K562 (cell line): ENCODE data around the gene ATF4. TPM values are rescaled to one million over a fixed set of nuclear protein-coding genes. Genes with fewer than 3 reads are reported as not detected.

ENCODE experiments used
- ARNT ChIP-seq, 2 experiments: fragments of 450-650 bp; IDR thresholded peaks; 2 replicates each; pipeline ENCODE4 v1.6.1; 2016; ENCODE audit warnings: mild to moderate bottlenecking in 1 of 2
- ASH1L ChIP-seq: fragments of 450-650 bp; IDR thresholded peaks from 2 replicates; pipeline ENCODE4 v1.6.1; 2018; ENCODE audit warnings: borderline replicate concordance, mild to moderate bottlenecking, low read depth; ENCODE audit not compliant: partially characterized antibody
- ATF1 ChIP-seq, 2 experiments: fragments of 450-650 bp in 1 of 2; IDR thresholded peaks; 2 replicates each; pipeline ENCODE4 v1.6.1; 2016; ENCODE audit warnings: missing compliant biosample characterization in 1 of 2, missing genetic modification characterization in 1 of 2
- EP400 ChIP-seq: fragments of 450-650 bp; IDR thresholded peaks from 2 replicates; pipeline ENCODE4 v1.6.1; 2017; ENCODE audit warnings: antibody characterized with exemption, mild to moderate bottlenecking, moderate library complexity
- ETV5 ChIP-seq: sonication (generic); formaldehyde crosslinking; IDR thresholded peaks from 2 replicates; pipeline ENCODE4 v1.4.0; 2020; ENCODE audit warnings: low read depth, mild to moderate bottlenecking, missing genetic modification reagents
- HNRNPH1 ChIP-seq: fragments of 200-400 bp; formaldehyde crosslinking; optimal IDR thresholded peaks from 2 replicates; pipeline ENCODE3; 2017; ENCODE audit warnings: low read depth, mild to moderate bottlenecking, low read length, moderate library complexity
- KDM2B ChIP-seq: fragments of 250-450 bp; sonication (Bioruptor Pico); IDR thresholded peaks from 2 replicates; pipeline ENCODE4 v1.8.0; 2021; ENCODE audit warnings: mild to moderate bottlenecking, moderate library complexity
- LEF1 ChIP-seq: fragments of 450-650 bp; IDR thresholded peaks from 2 replicates; pipeline ENCODE4 v1.6.1; 2016; ENCODE audit warnings: mild to moderate bottlenecking
- MAFG ChIP-seq: fragments of 450-650 bp; conservative IDR thresholded peaks from 2 replicates; pipeline ENCODE4 v1.6.1; 2016; ENCODE audit warnings: missing genetic modification characterization, missing compliant biosample characterization
- MAX ChIP-seq: sonication (generic); formaldehyde crosslinking; IDR thresholded peaks from 2 replicates; pipeline ENCODE4 v1.9.0; 2022; ENCODE audit warnings: mild to moderate bottlenecking, missing genetic modification reagents
- MLLT1 ChIP-seq, 2 experiments: fragments of 450-650 bp; IDR thresholded peaks; 2 replicates each; pipeline ENCODE4 v1.6.1; 2016
- NCOA1 ChIP-seq: fragments of 450-650 bp; IDR thresholded peaks from 2 replicates; pipeline ENCODE4 v1.6.1; 2016; ENCODE audit warnings: low read depth
- POLR2H ChIP-seq: IDR thresholded peaks from 2 replicates; pipeline ENCODE4 v1.6.1; 2016; ENCODE audit warnings: missing genetic modification characterization, low read depth, mild to moderate bottlenecking, control low read depth, missing compliant biosample characterization, moderate library complexity
- RBBP5 ChIP-seq: fragments of 200-600 bp; sonication (generic); IDR thresholded peaks from 2 replicates; pipeline ENCODE4 v1.6.1; 2012; ENCODE audit warnings: borderline replicate concordance, mild to moderate bottlenecking, low read length, control low read depth, inconsistent platforms; ENCODE audit not compliant: insufficient read depth, poor library complexity, severe bottlenecking
- SIN3A ChIP-seq, 2 experiments: fragments of 150-350 bp in 1 of 2; IDR thresholded peaks; 2 replicates each; pipeline ENCODE4 v1.6.1; 2011 to 2016; ENCODE audit warnings: borderline replicate concordance in 2 of 2, low read depth in 2 of 2, low read length in 2 of 2, mild to moderate bottlenecking in 2 of 2, moderate library complexity in 2 of 2; ENCODE audit not compliant: control insufficient read depth in 1 of 2
- SNIP1 ChIP-seq: fragments of 450-650 bp; IDR thresholded peaks from 2 replicates; pipeline ENCODE4 v1.7.1; 2017; ENCODE audit warnings: low read depth, mild to moderate bottlenecking
- TBP ChIP-seq: optimal IDR thresholded peaks from 2 replicates; pipeline ENCODE3; 2011; ENCODE audit warnings: low read depth, low read length, improper control_type of control experiment
- ZNF436 ChIP-seq: fragments of 250-450, 450-650 bp; sonication (Bioruptor Pico); formaldehyde crosslinking; IDR thresholded peaks from 2 replicates; pipeline ENCODE4 v1.7.0; 2020; ENCODE audit warnings: mild to moderate bottlenecking
- polyA plus RNA-seq, 8 experiments: library from polyadenylated mRNA; depleted of rRNA in 4 of 8; stranded (reverse) in 5 of 8; unstranded in 3 of 8; fragments of >200 nt; fragmentation: Nextera tagmentation in 2 of 8; fragmentation: Illumina TruSeq in 1 of 8; extraction: Ambion mirVana in 2 of 8; extraction: Trizol in 1 of 8; gene quantifications; 2 replicates each; pipeline versions ENCODE4 v1.2.1 to v1.2.3, GENCODE V29; 2011 to 2014; ENCODE audit warnings: inconsistent platforms in 1 of 8, missing spikeins in 1 of 8
- total RNA-seq, 7 experiments: library from RNA; depleted of rRNA in 6 of 7; stranded (reverse); fragments of >200 nt in 6 of 7; fragmentation: Illumina TruSeq in 2 of 7; extraction: Trizol in 2 of 7; gene quantifications; 2 replicates each; pipeline versions ENCODE4 v1.2.1 to v1.2.3, GENCODE V29; 2011 to 2021; ENCODE audit warnings: low replicate concordance in 1 of 7
- TF ChIP-seq, protein P1 (sequence below), 2 experiments: fragments of 150-350 bp in 1 of 2; IDR thresholded peaks; 2 replicates each; pipeline ENCODE4 v1.6.1; 2012 to 2016; ENCODE audit warnings: low read depth in 2 of 2, low read length in 2 of 2, mild to moderate bottlenecking in 1 of 2, moderate library complexity in 1 of 2
- TF ChIP-seq, protein P2 (sequence below): fragments of 450-650 bp; formaldehyde crosslinking; IDR thresholded peaks from 2 replicates; pipeline ENCODE4 v1.4.0; 2020; ENCODE audit warnings: mild to moderate bottlenecking, mixed read lengths

Gene ATF4
- total and polyA plus RNA-seq, 9 of the 15 experiments (the other 6 are each of a cell fraction or from before 2014, with no cell fraction given), result 93.1 to 723 (median 355) TPM

- TF ChIP-seq TBP (peak; percentile 98), SIN3A (IDR thresholded peaks at IDR 0.05; ENCODE audit: borderline replicate concordance in 2 of 2, control insufficient read depth in 1 of 2, low read depth in 2 of 2, low read length in 2 of 2) (peak; percentile 55 to 64; a peak in 1 of 4 replicates), MLLT1 (IDR thresholded peaks at IDR 0.05) (peak; percentile 79 to 93; a peak in 3 of 4 replicates), ARNT (IDR thresholded peaks at IDR 0.05) (peak; percentile 61 to 71; a peak in 3 of 4 replicates), KDM2B (CRISPR knock-in tag) (no peak), POLR2H (tag) (peak; percentile 97), ASH1L (peak; percentile 49), EP400 (peak; percentile 99), HNRNPH1 (no peak), MAX (CRISPR knock-in tag) (peak; percentile 84), LEF1 (0 out of 2 replicates have a peak, but pooled peaks have one; percentile 43), ZNF436 (CRISPR knock-in tag) (peak; percentile 60; the same call in 1 of the 2 replicates), MAFG (tag) (no peak), SNIP1 (no peak), ETV5 (CRISPR knock-in tag) (peak; percentile 96), ATF1 (CRISPR knock-in tag; IDR thresholded peaks at IDR 0.05) (no peak), ATF1 (tag; IDR thresholded peaks at IDR 0.05) (peak; percentile 93), NCOA1 (peak; percentile 66; the same call in 1 of the 2 replicates), RBBP5 (peak; percentile 88)
- TF ChIP-seq, protein P1, sequence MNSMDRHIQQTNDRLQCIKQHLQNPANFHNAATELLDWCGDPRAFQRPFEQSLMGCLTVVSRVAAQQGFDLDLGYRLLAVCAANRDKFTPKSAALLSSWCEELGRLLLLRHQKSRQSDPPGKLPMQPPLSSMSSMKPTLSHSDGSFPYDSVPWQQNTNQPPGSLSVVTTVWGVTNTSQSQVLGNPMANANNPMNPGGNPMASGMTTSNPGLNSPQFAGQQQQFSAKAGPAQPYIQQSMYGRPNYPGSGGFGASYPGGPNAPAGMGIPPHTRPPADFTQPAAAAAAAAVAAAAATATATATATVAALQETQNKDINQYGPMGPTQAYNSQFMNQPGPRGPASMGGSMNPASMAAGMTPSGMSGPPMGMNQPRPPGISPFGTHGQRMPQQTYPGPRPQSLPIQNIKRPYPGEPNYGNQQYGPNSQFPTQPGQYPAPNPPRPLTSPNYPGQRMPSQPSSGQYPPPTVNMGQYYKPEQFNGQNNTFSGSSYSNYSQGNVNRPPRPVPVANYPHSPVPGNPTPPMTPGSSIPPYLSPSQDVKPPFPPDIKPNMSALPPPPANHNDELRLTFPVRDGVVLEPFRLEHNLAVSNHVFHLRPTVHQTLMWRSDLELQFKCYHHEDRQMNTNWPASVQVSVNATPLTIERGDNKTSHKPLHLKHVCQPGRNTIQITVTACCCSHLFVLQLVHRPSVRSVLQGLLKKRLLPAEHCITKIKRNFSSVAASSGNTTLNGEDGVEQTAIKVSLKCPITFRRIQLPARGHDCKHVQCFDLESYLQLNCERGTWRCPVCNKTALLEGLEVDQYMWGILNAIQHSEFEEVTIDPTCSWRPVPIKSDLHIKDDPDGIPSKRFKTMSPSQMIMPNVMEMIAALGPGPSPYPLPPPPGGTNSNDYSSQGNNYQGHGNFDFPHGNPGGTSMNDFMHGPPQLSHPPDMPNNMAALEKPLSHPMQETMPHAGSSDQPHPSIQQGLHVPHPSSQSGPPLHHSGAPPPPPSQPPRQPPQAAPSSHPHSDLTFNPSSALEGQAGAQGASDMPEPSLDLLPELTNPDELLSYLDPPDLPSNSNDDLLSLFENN (IDR thresholded peaks at IDR 0.05; ENCODE audit: low read depth in 2 of 2, low read length in 2 of 2), result peak in 1 of 2 experiments; percentile 85; a peak in 2 of 4 replicates
- TF ChIP-seq, protein P2, sequence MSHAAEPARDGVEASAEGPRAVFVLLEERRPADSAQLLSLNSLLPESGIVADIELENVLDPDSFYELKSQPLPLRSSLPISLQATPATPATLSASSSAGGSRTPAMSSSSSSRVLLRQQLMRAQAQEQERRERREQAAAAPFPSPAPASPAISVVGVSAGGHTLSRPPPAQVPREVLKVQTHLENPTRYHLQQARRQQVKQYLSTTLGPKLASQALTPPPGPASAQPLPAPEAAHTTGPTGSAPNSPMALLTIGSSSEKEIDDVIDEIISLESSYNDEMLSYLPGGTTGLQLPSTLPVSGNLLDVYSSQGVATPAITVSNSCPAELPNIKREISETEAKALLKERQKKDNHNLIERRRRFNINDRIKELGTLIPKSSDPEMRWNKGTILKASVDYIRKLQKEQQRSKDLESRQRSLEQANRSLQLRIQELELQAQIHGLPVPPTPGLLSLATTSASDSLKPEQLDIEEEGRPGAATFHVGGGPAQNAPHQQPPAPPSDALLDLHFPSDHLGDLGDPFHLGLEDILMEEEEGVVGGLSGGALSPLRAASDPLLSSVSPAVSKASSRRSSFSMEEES, result peak; percentile 97
Measured at GRCh38 chr22:39520226-39521105, at the start of gene ATF4 (continued).
